Subcutaneous abdominal adipose tissue (tissue), 5 donors: ENCODE measurements around the gene ANKDD1A.

Experiments used
- H3K27ac ChIP-seq: one replicate; pipeline ENCODE4 v1.7.0; 2013; ENCODE audit warnings: low read depth, mild to moderate bottlenecking, inconsistent platforms, low read length, moderate library complexity
- H3K27me3 ChIP-seq, 5 donors: one replicate each; pipeline ENCODE4 v1.7.0; 2013; ENCODE audit warnings: low read length in 5 of 5, inconsistent platforms in 1 of 5; ENCODE audit not compliant: control insufficient read depth in 5 of 5, insufficient read depth in 4 of 5
- H3K36me3 ChIP-seq, 5 donors: one replicate each; pipeline ENCODE4 v1.7.0; 2013; ENCODE audit warnings: low read length in 5 of 5; ENCODE audit not compliant: control insufficient read depth in 5 of 5, insufficient read depth in 5 of 5
- H3K4me1 ChIP-seq, 5 donors: one replicate each; pipeline ENCODE4 v1.7.0; 2013; ENCODE audit warnings: low read length in 5 of 5, mild to moderate bottlenecking in 3 of 5, moderate library complexity in 1 of 5; ENCODE audit not compliant: control insufficient read depth in 5 of 5, insufficient read depth in 5 of 5
- H3K4me3 ChIP-seq, 5 donors: one replicate each; pipeline ENCODE4 v1.7.0; 2013; ENCODE audit warnings: low read length in 5 of 5, low read depth in 1 of 5
- H3K9ac ChIP-seq, 5 donors: one replicate each; pipeline ENCODE4 v1.7.0; 2013; ENCODE audit warnings: low read length in 5 of 5, mild to moderate bottlenecking in 4 of 5, moderate library complexity in 3 of 5
- H3K9me3 ChIP-seq, 5 donors: one replicate each; pipeline ENCODE4 v1.7.0; 2013; ENCODE audit warnings: low read length in 5 of 5; ENCODE audit not compliant: control insufficient read depth in 5 of 5
- donor health status: healthy.
- donor health status: healthy.
- donor health status: healthy.
- donor health status: healthy.
- donor health status: healthy.

Gene ANKDD1A

DNA sequence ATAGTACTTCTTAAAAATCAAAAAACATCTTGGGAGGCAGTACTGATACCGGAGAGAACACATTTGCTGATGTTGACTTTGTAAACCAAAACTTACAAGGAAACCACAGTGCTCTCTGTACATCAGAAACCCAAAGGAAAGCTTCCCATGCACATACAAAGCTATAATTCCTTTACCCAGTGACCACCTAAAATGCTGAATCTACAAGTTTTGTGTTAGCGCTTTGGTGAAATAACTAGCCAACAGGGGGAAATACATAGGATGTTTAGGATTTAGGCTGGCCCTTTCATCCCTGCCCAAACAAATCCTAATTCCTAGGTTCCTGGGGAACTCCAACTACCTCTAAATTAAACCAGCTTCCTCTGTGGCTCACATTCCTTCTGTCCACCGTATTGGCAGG is 93.3 kb downstream of the ANKDD1A start:
- Histone ChIP-seq H3K4me1 (no peaks in the 10 kb centered on the region), H3K9ac (no peak overlapping the region), H3K9me3 (no peaks in the 10 kb centered on the region), H3K27me3 (no peaks in the 10 kb centered on the region), H3K27ac (no peak overlapping the region), H3K4me3 (no peak overlapping the region), H3K36me3 (peaks cover 0 to 9% (median 8%) of the 10 kb centered on the region in 5 donors)

DNA sequence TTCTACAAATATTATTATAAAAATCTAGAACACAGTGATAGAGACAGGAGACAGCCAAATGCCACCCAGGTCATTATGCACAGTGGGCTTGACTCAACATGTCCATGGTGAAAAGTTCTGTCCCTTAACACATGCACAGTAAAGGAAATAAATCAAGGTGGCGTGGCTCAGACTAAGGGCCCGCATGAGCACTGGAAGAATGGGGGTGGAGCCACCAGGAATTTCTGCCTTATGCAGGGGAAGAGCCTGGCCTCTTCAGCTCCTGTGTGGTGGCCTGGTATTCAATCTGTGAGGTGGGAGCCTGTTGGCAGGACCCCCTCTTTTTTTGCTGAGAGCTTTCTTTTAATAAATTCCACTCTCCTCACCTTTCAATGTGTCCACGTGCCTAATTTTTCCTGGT is 95.2 kb downstream of the ANKDD1A start:
- Histone ChIP-seq H3K9ac (no peak overlapping the region), H3K36me3 (peaks cover 4 to 16% (median 6%) of the 10 kb centered on the region in 5 donors), H3K27me3 (no peaks in the 10 kb centered on the region), H3K9me3 (no peaks in the 10 kb centered on the region), H3K4me3 (no peak overlapping the region), H3K4me1 (no peaks in the 10 kb centered on the region), H3K27ac (no peak overlapping the region)
